Stimulated activated CD4-positive, alpha-beta T cell treated with anti-CD3 and anti-CD28 coated beads, Interleukin-2, amount 100 ng/mL, for 48 hours (primary cell): ENCODE data around the gene SNRNP40.

Experiments used
- DNase-seq, 2 donors: peaks; one replicate each; pipeline ENCODE4 v3.0.0-alpha.2; 2020

Gene SNRNP40

DNA sequence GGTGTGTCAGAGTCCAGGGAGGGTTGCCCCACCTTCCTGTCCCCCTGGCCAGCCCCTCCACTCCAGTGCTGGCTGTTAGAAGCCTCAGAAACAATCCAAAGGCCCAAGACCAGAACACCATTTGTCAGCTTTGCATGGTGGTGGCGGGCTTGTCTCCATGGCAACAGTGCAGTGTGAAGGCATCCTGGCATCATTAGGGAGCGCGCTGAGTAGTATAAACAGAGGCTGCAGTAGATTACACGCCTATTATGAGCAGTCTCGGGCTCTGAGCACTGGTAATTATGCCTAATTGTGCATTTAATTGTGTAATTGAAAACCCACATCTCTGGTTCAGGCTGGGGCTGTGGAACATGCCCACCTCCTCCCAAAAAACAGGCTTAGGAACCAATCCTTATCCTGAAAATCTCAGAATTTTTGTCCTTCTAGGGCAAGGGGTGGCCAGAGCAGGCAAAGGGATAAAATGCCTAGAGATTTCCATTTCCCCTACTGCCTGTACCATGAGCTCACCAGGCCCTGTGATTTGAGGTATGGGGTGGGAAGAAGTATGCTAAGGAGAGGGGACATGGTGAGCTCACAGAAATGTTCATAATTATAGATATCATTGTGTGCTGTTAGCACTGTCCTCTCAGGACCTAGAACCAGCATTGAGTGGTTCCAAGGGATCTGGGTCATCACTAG, 68.6 kb downstream of the SNRNP40 start:
- no peak for DNase-seq

DNA sequence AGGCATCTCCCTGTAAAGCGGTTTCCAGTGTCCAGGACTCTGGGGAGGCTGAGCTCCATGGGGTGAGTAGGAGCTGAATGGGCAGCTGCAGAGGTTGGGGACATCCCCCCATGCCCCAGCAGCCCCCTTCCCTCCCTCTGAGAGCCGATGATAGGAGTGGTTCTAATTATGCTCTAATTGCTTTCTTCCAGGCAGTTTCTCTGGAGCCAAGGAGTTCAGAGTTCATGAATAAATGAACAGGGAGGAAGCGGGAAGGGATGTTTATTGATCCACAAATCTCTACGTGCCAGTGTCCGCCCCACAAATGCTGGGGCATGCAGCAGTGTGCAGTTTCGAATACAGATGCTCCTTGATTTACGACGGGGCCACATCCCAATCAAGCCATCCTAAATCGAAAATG, 72.5 kb downstream of the SNRNP40 start:
- no peak for DNase-seq

DNA sequence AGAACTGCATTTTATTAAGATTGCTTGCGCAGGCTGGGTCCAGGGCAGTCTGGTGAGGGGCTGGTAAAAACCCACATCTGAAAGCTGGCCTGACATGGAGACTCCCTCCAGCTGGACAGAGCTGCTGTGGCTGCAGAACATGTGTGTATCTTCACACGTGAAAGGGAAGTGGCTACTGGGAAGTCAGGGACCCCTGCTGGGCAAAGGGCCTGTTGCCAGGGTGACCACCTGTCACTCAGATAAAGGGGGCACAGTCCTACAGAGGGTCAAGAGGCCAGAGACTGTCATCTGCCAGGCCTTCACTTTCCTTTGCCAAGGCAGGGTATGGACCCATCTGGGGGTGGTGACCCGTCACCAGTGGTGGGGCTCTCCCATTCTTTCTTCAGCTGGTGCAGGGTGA, 74.4 kb downstream of the SNRNP40 start:
- DNase-seq = no peak

GRCh38 chr1:31221072-31221471, 75.5 kb downstream of the SNRNP40 start:
- no peak for DNase-seq

DNA sequence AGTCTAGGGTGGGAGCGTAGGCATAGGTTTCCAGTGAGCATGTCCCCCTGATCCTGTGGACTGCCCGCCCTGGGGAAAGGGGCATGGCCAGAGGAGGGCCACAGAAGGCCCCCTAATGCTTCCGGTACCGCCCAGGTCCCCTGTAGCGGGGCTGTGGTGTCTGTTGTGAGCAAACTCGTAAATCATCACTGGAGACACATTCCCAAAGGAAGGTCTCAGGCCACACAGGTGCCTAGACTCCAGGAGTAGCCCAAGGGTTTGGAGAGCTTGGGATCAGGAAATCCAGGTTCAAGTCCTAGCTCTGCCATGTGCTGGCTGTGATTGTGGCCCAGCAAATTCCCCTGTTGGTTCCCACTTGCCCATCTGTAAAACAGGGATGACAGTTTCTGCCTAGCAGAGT, 77.1 kb downstream of the SNRNP40 start:
- DNase-seq = no peak

GRCh38 chr1:31218705-31219104, 77.9 kb downstream of the SNRNP40 start:
- no peak for DNase-seq

DNA sequence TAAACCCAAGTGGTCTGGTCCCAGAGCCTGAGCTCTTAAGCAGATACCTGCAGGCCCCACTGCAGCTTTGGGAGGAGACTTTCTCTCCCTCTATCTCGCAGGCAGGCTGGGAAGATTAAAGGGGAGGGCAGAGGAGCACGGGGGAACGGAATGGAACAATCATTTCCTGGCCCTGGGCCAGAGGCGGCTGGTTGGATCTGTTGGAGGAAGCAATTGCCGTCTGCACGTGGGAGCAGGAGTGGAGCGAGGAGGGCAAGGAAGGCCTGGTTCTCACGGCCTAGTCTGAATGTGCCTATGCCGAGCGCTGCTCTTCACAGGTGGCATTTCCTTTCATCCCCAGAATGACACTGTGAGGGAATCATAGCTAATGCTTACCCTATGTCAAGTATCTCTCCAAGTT, 80.6 kb downstream of the SNRNP40 start:
- no peak for DNase-seq

GRCh38 chr1:31215065-31215570, 81.5 kb downstream of the SNRNP40 start:
- no peak for DNase-seq

DNA sequence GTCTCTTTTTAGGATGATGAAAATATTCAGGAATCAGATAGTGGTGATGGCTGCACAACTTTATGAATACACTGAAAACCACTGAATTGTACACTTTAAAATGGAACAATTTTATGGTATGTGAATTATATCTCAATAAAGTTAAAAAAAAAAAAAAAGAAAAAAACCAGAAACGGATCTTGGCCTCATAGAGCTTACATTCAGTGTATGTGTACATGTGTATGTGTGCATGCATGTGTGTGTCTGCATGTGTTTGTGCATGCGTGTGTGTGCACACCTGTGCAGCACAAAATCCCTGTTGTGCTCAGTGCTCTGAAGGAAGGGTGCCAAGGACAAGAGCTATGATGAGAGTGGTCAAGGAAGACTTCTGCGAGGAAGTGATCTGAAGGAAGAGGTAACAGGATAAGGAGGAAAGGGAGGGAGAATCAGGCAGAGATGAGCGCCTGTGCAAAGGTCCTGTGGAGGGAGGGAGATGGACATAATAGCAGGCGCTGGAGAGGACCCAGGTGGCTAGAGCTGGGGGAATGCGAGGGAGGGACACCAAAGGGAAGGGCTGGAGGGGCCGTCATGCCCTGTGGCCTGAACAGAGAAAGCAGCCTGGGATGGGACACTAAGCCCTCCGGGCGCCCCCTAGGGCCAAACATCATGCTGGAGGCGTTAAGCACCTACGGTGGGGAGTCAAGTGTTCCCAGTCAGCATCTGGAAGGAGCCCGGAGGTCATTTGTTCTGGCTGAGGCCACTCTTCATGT, 82.1 kb downstream of the SNRNP40 start:
- DNase-seq = no peak
